ENCODE measurements around the gene SYCP2. TPM values are rescaled to one million over a fixed set of nuclear protein-coding genes. Genes with fewer than 3 reads are reported as not detected.

Gene SYCP2
- polyA plus RNA-seq, 4 donors, result 5.0 to 7.5 (median 6.8) TPM

GRCh38 chr20:59824711-59825562 is 108.5 kb downstream of the SYCP2 start:
- no peak for DNase-seq (ENCODE audit: low read depth in 4 of 4, low spot score in 3 of 4)

- DNase-seq (ENCODE audit: low read depth in 4 of 4, low spot score in 3 of 4), result no peak
Observed at GRCh38 chr20:59823491-59824259, 109.8 kb downstream of the SYCP2 start.

- no peak for DNase-seq (ENCODE audit: low read depth in 4 of 4, low spot score in 3 of 4)
Observed at GRCh38 chr20:59823030-59823423, 110.4 kb downstream of the SYCP2 start.

- no peak for DNase-seq (ENCODE audit: low read depth in 4 of 4, low spot score in 3 of 4)
Observed at GRCh38 chr20:59822291-59823029, 111.0 kb downstream of the SYCP2 start.

- no peak for DNase-seq (ENCODE audit: low read depth in 4 of 4, low spot score in 3 of 4)
Observed at GRCh38 chr20:59821788-59822187, 111.6 kb downstream of the SYCP2 start.

GRCh38 chr20:59821201-59821600 is 112.2 kb downstream of the SYCP2 start:
- no peak for DNase-seq (ENCODE audit: low read depth in 4 of 4, low spot score in 3 of 4)

GRCh38 chr20:59820204-59821041 is 113.0 kb downstream of the SYCP2 start:
- DNase-seq (ENCODE audit: low read depth in 4 of 4, low spot score in 3 of 4), result no peak

GRCh38 chr20:59819496-59820203 is 113.8 kb downstream of the SYCP2 start:
- DNase-seq (ENCODE audit: low read depth in 4 of 4, low spot score in 3 of 4), result no peak

GRCh38 chr20:59818911-59819310 is 114.5 kb downstream of the SYCP2 start:
- DNase-seq (ENCODE audit: low read depth in 4 of 4, low spot score in 3 of 4), result no peak

- no peak for DNase-seq (ENCODE audit: low read depth in 4 of 4, low spot score in 3 of 4)
Observed at GRCh38 chr20:59817846-59818615, 115.4 kb downstream of the SYCP2 start.

GRCh38 chr20:59817406-59817805 is 116.0 kb downstream of the SYCP2 start:
- no peak for DNase-seq (ENCODE audit: low read depth in 4 of 4, low spot score in 3 of 4)

- no peak for DNase-seq (ENCODE audit: low read depth in 4 of 4, low spot score in 3 of 4)
Observed at GRCh38 chr20:59816146-59816738, 117.2 kb downstream of the SYCP2 start.

- no peak for DNase-seq (ENCODE audit: low read depth in 4 of 4, low spot score in 3 of 4)
Observed at GRCh38 chr20:59814840-59815340, 118.5 kb downstream of the SYCP2 start.

- DNase-seq (ENCODE audit: low read depth in 4 of 4, low spot score in 3 of 4), result no peak
Observed at GRCh38 chr20:59813948-59814839, 119.2 kb downstream of the SYCP2 start.
